H9 (cell line): ENCODE data around the gene VAV3. TPM values are rescaled to one million over a fixed set of nuclear protein-coding genes. Genes with fewer than 3 reads are reported as not detected.

ENCODE experiments used
- DNase-seq: peaks from one replicate; pipeline ENCODE4 v3.0.0-alpha.2; 2017
- H2AFZ ChIP-seq: one replicate; pipeline ENCODE4 v1.6.1; 2013; ENCODE audit warnings: mild to moderate bottlenecking, low read length, control low read depth, moderate library complexity
- H2AK5ac ChIP-seq: 2 replicates; pipeline ENCODE4 v1.6.1; 2013; ENCODE audit warnings: low read length, control low read depth, mixed read lengths; ENCODE audit not compliant: insufficient read length
- H2BK120ac ChIP-seq: one replicate; pipeline ENCODE4 v1.6.1; 2013; ENCODE audit warnings: low read depth, mild to moderate bottlenecking, low read length, control low read depth, inconsistent platforms; ENCODE audit not compliant: poor library complexity, severe bottlenecking
- H2BK12ac ChIP-seq: 2 replicates; pipeline ENCODE4 v1.6.1; 2013; ENCODE audit warnings: low read length, control low read depth, mixed read lengths, low read depth; ENCODE audit not compliant: insufficient read length
- H2BK15ac ChIP-seq: 2 replicates; pipeline ENCODE4 v1.6.1; 2013; ENCODE audit warnings: low read depth, low read length, control low read depth
- H2BK20ac ChIP-seq: one replicate; pipeline ENCODE4 v1.6.1; 2013; ENCODE audit warnings: low read depth, mild to moderate bottlenecking, low read length, control low read depth, inconsistent platforms; ENCODE audit not compliant: poor library complexity, severe bottlenecking
- H2BK5ac ChIP-seq: 2 replicates; pipeline ENCODE4 v1.6.1; 2013; ENCODE audit warnings: low read length, control low read depth, mixed read lengths; ENCODE audit not compliant: insufficient read length
- H3K14ac ChIP-seq: 2 replicates; pipeline ENCODE4 v1.6.1; 2013; ENCODE audit warnings: low read length, control low read depth; ENCODE audit not compliant: insufficient read depth
- H3K18ac ChIP-seq: 2 replicates; pipeline ENCODE4 v1.6.1; 2013; ENCODE audit warnings: low read depth, mild to moderate bottlenecking, mixed read lengths, low read length, control low read depth; ENCODE audit not compliant: insufficient read length
- H3K23ac ChIP-seq: 2 replicates; pipeline ENCODE4 v1.6.1; 2013; ENCODE audit warnings: low read length, control low read depth, mixed read lengths, low read depth; ENCODE audit not compliant: insufficient read length
- H3K23me2 ChIP-seq: 2 replicates; pipeline ENCODE4 v1.6.1; 2013; ENCODE audit warnings: low read depth, mild to moderate bottlenecking, mixed read lengths, low read length, control low read depth; ENCODE audit not compliant: insufficient read length, poor library complexity, severe bottlenecking
- H3K27ac ChIP-seq: 2 replicates; pipeline ENCODE4 v1.5.1; 2013; ENCODE audit warnings: low read length, control low read depth, mixed read lengths, low read depth; ENCODE audit not compliant: insufficient read length
- H3K27me3 ChIP-seq: 2 replicates; pipeline ENCODE4 v1.6.1; 2013; ENCODE audit warnings: low read length, control low read depth, inconsistent platforms; ENCODE audit not compliant: insufficient read depth
- H3K4ac ChIP-seq: 2 replicates; pipeline ENCODE4 v1.6.1; 2013; ENCODE audit warnings: low read depth, mild to moderate bottlenecking, control low read depth, inconsistent platforms, low read length, moderate library complexity
- H3K4me1 ChIP-seq: 2 replicates; pipeline ENCODE4 v1.6.1; 2013; ENCODE audit warnings: low read length, control low read depth, inconsistent platforms; ENCODE audit not compliant: insufficient read depth
- H3K4me2 ChIP-seq: 2 replicates; pipeline ENCODE4 v1.6.1; 2013; ENCODE audit warnings: low read length, control low read depth, mixed read lengths; ENCODE audit not compliant: insufficient read length, insufficient read depth
- H3K56ac ChIP-seq: 2 replicates; pipeline ENCODE4 v1.6.1; 2013; ENCODE audit warnings: low read depth, mild to moderate bottlenecking, mixed read lengths, low read length, control low read depth; ENCODE audit not compliant: insufficient read length
- H3K79me1 ChIP-seq: 2 replicates; pipeline ENCODE4 v1.6.1; 2013; ENCODE audit warnings: low read depth, mild to moderate bottlenecking, moderate library complexity, low read length, control low read depth, inconsistent platforms; ENCODE audit not compliant: insufficient read depth, poor library complexity, severe bottlenecking
- H3K79me2 ChIP-seq: 2 replicates; pipeline ENCODE4 v1.6.1; 2013; ENCODE audit warnings: low read length, control low read depth, inconsistent platforms; ENCODE audit not compliant: insufficient read depth
- H3K9ac ChIP-seq: 2 replicates; pipeline ENCODE4 v1.6.1; 2013; ENCODE audit warnings: low read length, control low read depth, mixed read lengths; ENCODE audit not compliant: insufficient read length; ENCODE audit errors: extremely low read depth
- H3K9me3 ChIP-seq: one replicate; pipeline ENCODE4 v1.6.1; 2013; ENCODE audit warnings: low read depth, low read length, inconsistent platforms; ENCODE audit not compliant: control insufficient read depth
- H3T11ph ChIP-seq: one replicate; pipeline ENCODE4 v1.6.1; 2013; ENCODE audit warnings: mild to moderate bottlenecking, low read length, control low read depth, inconsistent platforms
- H4K20me1 ChIP-seq: one replicate; pipeline ENCODE4 v1.6.1; 2013; ENCODE audit not compliant: control insufficient read depth, insufficient read length, insufficient read depth
- H4K5ac ChIP-seq: 2 replicates; pipeline ENCODE4 v1.6.1; 2013; ENCODE audit warnings: low read depth, mild to moderate bottlenecking, mixed read lengths, low read length, control low read depth; ENCODE audit not compliant: insufficient read length
- H4K8ac ChIP-seq: replicated peaks from 2 replicates; pipeline ENCODE4 v1.6.1; 2013; ENCODE audit warnings: low read length, control low read depth, mixed read lengths, low read depth; ENCODE audit not compliant: insufficient read length
- H4K91ac ChIP-seq: 2 replicates; pipeline ENCODE4 v1.6.1; 2013; ENCODE audit warnings: low read depth, mild to moderate bottlenecking, moderate library complexity, mixed read lengths, low read length, control low read depth; ENCODE audit not compliant: insufficient read length
- H3K27ac Mint-ChIP-seq, 3 experiments: 2 replicates in 2 of 3; 3 replicates in 1 of 3; pipeline ENCODE4 v1.8.0; 2020 to 2021; ENCODE audit warnings: mixed read lengths in 3 of 3, mild to moderate bottlenecking in 1 of 3, moderate library complexity in 1 of 3
- H3K27me3 Mint-ChIP-seq: 2 replicates; pipeline ENCODE4 v1.8.0; 2021; ENCODE audit warnings: low read depth, mild to moderate bottlenecking, moderate library complexity, mixed read lengths
- H3K36me3 Mint-ChIP-seq, 3 experiments: 2 replicates in 2 of 3; 3 replicates in 1 of 3; pipeline ENCODE4 v1.8.0; 2020 to 2021; ENCODE audit warnings: low read depth in 3 of 3, mixed read lengths in 3 of 3; ENCODE audit not compliant: insufficient read depth in 1 of 3
- H3K4me1 Mint-ChIP-seq, 2 experiments: 2 replicates each; pipeline ENCODE4 v1.8.0; 2020; ENCODE audit warnings: mixed read lengths in 2 of 2
- H3K4me3 Mint-ChIP-seq, 2 experiments: 2 replicates in 1 of 2; 3 replicates in 1 of 2; pipeline ENCODE4 v1.8.0; 2020 to 2021; ENCODE audit warnings: mild to moderate bottlenecking in 2 of 2, mixed read lengths in 2 of 2, moderate library complexity in 1 of 2
- H3K9me3 Mint-ChIP-seq, 2 experiments: 2 replicates in 1 of 2; 3 replicates in 1 of 2; pipeline ENCODE4 v1.8.0; 2020; ENCODE audit warnings: mild to moderate bottlenecking in 2 of 2, mixed read lengths in 2 of 2, moderate library complexity in 1 of 2
- CTCF ChIP-seq: fragments of 200-600 bp; sonication (generic); conservative IDR thresholded peaks from 3 replicates; pipeline ENCODE4 v1.8.0; 2021; ENCODE audit warnings: antibody characterized with exemption, mild to moderate bottlenecking
- WGBS: extraction: QIAGEN DNeasy Blood & Tissue Kit; methylation state at CpG from one replicate; pipeline ENCODE4 v1.1.7; 2013; ENCODE audit warnings: missing lambda C conversion rate, low lambda C conversion rate, mixed read lengths; ENCODE audit not compliant: insufficient read length; ENCODE audit errors: extremely low coverage; 5-methylcytosine and 5-hydroxymethylcytosine counted together
- total RNA-seq: library from RNA; stranded (reverse); gene quantifications from 2 replicates; pipeline ENCODE4 v1.2.1, GENCODE V29; 2021

Gene VAV3
- total RNA-seq, 1 experiment from 2014 or later, result 5.1 TPM

- no peaks in the 10 kb centered on the region; the same call in 1 of the 2 replicates for H3K4me1 ChIP-seq
- H3K36me3 Mint-ChIP-seq, result peaks cover 0 to 8% (median 3%) of the 10 kb centered on the region in 3 experiments; a peak in 4 of 7 replicates
- no peak overlapping the region for H4K5ac ChIP-seq
- H4K20me1 ChIP-seq, result no peaks in the 10 kb centered on the region
- H3K27ac ChIP-seq, result no peak overlapping the region
- no peaks in the 10 kb centered on the region for H3K27me3 Mint-ChIP-seq
- H3K27me3 ChIP-seq, result no peaks in the 10 kb centered on the region
- H3K4me2 ChIP-seq, result no peak overlapping the region
- H3K14ac ChIP-seq, result no peak overlapping the region
- H2AK5ac ChIP-seq, result no peak overlapping the region
- peaks cover 38 to 43% of the 10 kb centered on the region in 2 experiments for H3K4me1 Mint-ChIP-seq
- no peak overlapping the region for H3T11ph ChIP-seq
- no peak overlapping the region for H2BK15ac ChIP-seq
- H3K56ac ChIP-seq, result no peak overlapping the region
- no peaks in the 10 kb centered on the region for H3K23me2 ChIP-seq
- H3K79me1 ChIP-seq, result no peaks in the 10 kb centered on the region
- H3K9me3 Mint-ChIP-seq, result peaks cover 6 to 10% of the 10 kb centered on the region in 2 experiments; a peak in 3 of 5 replicates
- H2AFZ ChIP-seq, result no peak overlapping the region
- no peak overlapping the region for H2BK5ac ChIP-seq
- H3K27ac Mint-ChIP-seq, result peak overlapping the region in 1 of 3 experiments; percentile 42; a peak in 2 of 7 replicates
- H3K4ac ChIP-seq, result no peak overlapping the region
- DNase-seq, result no peak
- no peak overlapping the region for H3K23ac ChIP-seq
- H2BK20ac ChIP-seq, result no peak overlapping the region
- no peak overlapping the region for H2BK12ac ChIP-seq
- H2BK120ac ChIP-seq, result no peak overlapping the region
- no peak overlapping the region for H3K9ac ChIP-seq
- no peak for TF ChIP-seq CTCF
- H4K91ac ChIP-seq, result no peak overlapping the region
- no peaks in the 10 kb centered on the region for H3K9me3 ChIP-seq
- no peaks in the 10 kb centered on the region for H3K79me2 ChIP-seq
- WGBS, result no CpG with 5 or more reads among the region's 1 CpG
- no peak overlapping the region for H3K18ac ChIP-seq
- H4K8ac ChIP-seq, result no peak overlapping the region
- no peak overlapping the region for H3K4me3 Mint-ChIP-seq
Measured at GRCh38 chr1:107804134-107804533, 160.8 kb downstream of the VAV3 start.
